GM21515 (cell line): Measurements from ENCODE around the gene PRKACG.
"Not testable (repeated sequence)": the region's sequence is repeated elsewhere in the genome, so short reads cannot be mapped to it uniquely, and the experiment has no call there.

ENCODE experiments used
- ATAC-seq: cut with Tn5 transposase; IDR thresholded peaks from one replicate; pipeline ENCODE4 v1.9.1; 2021; ENCODE audit not compliant: unreplicated experiment

The PRKACG gene

DNA sequence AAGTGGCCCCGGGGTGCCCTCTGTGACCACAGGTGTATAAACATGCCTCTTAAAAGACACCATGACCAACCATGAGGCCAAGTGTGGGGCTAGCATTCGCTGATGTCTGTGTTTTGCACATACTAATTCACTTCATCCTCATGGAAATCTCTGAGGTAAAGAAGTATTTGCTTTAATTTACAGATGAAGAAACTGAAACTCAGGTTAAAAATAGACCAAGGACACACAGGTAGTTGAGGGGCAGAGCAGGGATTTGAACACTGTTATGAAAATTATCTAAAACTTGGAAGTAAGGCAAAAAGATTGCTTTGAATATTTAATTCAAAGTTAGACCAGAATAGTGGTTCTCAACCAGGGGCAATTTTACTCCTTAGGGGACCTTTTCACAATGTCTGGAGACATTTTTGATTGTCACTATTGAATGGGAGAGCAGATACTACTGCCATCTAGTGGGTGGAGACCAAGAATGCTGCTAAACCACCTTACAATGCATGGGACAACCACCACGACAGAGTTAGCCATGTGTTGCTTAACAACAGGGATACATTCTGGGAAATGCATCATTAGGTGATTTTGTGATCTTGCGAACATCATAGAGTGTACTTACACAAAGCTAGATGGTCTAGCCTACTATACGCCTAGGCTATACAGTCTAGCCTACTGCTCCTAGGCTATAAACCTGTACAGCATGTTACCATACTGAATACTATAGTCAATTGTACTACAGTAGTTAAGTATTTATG is 13.6 kb upstream of the PRKACG start:
- ATAC-seq, result peak; percentile 75

DNA sequence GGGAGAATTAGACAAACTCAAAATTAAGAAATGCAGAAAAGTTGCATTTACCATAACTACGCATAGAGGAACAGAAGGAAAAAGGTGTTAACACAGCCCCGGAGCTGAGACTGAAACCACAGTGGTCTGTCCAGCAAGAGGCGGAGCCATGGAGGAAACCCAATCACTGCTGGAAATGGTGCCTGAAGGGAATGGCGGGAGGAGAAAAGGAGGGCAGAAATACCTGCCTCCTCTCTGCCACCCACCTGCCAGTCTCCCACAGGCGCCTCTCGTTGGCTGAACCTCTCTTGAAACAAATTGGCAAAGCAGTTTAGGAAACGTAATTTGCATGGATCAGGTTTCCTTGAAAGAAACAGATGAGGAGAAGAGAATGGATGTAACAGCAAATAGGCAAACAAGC is 9.7 kb upstream of the PRKACG start:
- no peak for ATAC-seq

DNA sequence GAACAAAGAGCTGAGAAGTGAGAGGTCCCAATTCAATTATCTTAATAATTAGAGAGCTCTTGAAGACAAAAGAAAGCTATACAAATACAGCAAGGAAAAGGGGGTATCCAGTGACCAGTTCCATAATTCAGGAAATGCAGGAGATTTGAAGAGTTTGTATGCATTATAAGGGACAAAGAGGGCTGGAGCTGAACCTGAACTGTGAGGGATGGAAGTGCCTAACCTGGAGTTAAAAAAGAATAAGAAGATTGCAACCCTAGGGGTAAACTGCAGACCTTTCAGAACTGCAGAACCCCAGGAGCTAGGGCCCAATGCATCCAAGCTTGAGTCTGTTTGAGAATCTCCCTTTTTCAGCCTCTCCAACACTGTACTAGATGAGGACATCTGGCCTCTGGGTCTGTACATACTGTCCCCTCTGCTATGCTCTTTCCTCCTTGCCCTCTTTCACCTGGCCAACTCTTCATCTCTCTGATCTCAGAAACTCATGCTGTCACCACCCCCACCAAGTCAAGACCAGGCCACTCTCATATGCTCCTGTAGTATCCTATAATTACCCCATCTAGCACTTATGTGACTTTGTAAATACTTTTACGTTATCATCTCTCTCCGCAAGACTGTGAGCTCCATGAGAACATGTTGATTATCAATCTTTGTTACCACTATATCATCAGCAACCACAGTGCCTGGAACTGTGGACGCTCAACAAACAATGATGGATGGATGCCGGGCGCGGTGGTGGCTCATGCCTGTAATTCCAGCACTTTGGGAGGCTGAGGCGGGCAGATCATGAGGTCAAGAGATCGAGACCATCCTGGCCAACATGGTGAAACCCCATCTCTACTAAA is 6.6 kb upstream of the PRKACG start:
- no peak for ATAC-seq

DNA sequence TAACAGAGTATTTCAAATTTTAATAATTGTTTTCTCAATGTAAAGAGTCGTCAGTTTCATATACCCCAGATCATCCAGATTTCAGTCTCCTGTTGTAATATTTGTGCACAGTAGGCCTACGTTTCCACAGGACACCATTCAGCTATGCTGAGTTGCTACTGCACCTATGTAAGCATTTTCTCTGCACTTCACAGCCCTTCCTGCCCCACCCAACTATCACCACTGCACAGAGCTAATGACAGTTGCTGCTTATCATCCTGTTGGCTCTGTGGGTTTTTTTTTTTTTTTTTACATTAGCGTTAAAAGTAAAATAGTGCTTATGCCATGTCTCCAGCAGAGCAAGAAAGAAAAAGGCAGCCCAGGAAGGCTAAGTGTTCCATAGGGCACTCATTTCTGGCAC is 5.9 kb upstream of the PRKACG start:
- ATAC-seq, result no peak

DNA sequence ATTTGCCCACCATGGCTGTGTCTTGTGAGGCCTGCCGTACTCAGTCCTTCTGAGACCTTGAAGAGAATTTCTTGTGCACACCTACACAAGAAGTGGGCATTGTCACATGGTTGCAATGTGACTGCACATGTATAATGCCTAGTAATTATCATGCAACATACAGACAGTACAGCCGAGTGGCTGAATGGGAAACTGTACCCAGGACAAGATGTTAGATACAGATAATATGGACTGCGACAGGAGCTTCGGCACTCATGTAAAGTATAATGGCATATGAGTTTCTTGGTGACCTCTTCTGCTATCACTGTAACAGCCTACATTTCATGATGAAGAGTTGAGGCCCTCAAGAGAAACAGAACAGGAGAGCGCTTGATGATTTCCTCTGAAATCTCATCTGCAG is 4.8 kb upstream of the PRKACG start:
- no peak for ATAC-seq

DNA sequence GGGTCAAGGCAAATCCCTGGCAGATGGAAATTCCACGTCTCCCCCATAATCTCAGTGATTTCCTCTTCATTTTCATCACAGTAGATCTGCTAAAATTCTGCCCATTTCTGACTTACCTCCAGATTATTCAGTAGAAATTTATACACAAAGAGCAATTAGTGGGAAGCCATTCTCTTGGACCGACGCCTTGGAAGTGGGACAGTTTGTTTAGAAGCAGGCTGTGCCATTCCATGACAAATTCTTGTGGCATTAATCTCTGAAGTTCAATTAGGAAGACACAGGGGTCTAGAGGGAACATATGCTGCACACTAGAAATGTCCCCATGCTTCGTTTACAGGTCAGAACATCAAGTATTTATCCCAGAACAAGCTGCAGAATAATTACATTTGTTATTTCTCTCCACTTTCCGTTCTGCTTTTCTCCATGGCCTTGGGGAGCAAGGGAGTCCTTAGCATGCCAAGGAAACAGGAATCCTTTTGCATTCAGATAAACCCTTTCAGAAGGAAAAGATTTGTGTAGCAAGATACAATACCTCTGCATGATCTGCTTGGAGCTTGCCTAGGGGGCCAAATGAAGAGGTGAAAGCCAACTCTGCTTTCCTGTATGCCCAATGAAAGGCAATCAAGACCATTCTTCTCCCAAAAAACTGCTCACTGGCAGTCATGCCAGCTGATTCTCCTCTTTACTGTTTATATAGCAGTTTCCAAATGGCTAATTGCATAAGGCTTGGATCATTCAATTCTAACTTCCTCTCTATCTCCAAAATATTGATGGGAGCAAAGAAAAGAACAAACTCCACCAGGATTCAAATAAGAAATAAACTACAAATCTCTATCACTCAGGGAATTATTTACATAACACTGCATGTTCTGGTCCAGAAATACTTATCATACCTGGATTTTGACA is 2.5 kb upstream of the PRKACG start:
- ATAC-seq, result no peak

DNA sequence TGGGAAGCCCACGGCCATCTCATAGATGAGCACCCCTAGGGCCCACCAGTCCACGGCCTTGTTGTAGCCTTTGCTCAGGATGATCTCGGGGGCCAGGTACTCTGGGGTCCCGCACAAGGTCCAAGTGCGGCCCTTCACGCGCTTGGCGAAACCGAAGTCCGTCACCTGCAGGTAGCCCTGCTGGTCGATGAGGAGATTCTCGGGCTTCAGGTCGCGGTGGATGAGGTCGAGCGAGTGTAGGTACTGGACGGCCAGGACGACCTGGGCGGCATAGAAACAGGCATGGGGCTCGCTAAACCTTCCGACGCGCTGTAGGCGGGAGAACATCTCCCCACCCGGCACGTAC is 558 bp downstream of the PRKACG start:
- ATAC-seq, result no peak

DNA sequence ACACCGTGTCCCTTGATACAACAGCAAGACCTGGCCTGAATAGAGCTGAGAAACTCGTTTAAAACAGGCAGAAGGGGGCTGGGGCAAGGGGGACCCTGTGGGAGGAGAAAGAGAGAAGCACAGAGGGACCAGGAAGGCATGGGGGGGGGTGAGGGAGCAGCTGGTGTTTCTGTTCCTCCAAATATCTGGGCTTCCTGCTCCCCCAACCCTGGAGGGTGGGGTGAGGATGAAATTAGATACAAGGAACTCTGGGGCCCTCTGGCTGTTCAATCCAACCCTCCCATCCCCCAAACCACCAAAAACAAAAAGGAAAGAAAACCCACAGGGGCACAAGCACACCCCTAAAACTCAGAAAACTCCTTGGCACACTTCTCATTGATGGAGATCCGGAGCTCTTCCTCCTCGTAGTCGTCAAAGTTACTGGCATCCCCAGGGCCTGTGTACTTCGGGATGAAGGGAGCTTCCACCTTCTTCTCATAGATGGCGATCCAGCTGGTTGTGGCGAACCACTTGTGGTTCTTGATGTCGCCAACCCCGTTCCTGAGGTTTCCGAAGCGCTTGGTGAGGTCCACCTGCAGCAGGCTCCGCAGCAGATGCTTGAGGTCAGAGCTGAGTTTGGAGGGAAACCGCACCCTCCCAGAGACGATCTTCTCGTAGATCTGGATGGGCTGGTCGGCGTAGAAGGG is 1.1 kb downstream of the PRKACG start:
- ATAC-seq, result no peak

DNA sequence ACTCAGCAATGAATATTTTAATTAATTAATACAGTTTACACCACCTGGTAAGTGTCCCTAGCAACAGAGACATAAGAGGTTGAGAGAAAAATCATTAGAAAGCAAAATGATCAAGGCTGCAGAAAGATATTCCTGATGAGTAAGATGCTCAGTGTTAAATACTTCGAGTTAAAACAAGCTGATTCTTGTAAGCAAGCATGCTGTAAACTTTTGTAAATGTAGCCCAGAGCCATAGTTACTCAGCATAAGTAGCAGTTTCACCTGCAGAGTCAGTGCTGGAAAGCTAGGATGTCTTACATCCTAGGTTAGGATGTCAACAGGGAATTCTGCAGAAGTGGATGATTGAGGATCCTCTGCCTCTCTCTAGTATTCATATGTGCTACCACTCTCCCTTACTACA is 4.2 kb downstream of the PRKACG start:
- no peak for ATAC-seq

- ATAC-seq, result no peak
Measured at GRCh38 chr9:69004836-69005235, 9.1 kb downstream of the PRKACG start.

DNA sequence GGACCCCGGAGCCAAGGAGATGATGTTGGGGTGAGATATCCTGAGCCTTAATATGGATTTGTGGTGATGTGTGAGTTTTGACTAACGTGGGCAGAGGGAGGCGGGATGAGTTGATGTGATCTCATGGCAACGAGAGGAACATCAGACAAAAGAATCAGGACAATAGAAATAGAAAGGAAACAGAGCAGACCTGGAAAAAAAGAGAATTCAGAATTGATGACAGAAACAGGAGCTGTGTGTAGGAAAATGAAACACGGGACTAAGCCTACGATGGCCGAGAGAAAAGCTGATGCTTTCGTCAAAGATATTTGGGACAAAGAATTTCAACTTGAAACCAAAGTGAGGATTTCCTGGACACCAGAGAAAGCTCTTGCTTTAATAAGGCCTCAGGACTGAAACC is 10.9 kb downstream of the PRKACG start:
- ATAC-seq, result no peak

DNA sequence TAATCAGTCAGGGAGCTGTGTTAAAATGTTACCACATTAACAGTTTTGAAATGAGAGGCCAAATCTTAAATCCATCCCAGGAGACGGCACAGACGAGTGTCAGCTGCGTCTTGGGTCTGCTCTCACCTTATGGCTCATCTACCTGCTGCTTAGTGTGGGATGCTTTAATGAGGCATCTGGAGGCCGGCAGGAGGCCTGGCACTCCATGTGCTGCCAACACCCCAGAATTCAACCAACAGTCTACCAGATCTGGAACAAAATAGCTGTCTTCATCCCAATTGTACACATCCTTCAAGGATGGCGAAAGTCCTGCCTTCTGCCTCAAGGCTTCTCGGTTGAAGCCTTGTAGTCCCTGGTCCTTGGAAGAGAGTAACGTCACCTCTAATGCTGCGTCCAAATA is 12.0 kb downstream of the PRKACG start:
- ATAC-seq, result no peak

- peak; percentile 86 for ATAC-seq
Measured at GRCh38 chr9:68999393-69000105, 14.4 kb downstream of the PRKACG start.

- ATAC-seq, result no peak
Measured at GRCh38 chr9:68998812-68999211, 15.1 kb downstream of the PRKACG start.

DNA sequence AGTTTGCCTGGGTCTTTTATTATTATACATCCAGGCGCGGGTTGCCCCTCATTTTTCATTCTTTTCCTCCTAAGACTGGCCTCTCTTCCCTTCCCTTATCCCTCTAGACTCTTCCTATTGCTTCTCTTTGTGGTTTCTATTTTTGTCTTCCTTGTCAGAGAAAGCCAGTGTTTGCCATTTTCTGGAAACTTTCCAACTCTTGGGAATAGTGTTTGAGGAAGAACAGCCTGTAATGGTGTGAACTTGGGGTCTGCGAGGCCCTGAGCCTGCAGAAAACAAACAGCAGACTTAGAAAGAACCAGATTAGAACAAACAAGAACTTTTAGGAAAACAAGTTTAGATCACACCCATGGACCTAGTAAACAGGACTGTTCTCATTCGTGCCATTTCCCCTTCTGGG is 15.5 kb downstream of the PRKACG start:
- no peak for ATAC-seq

GRCh38 chr9:68997666-68998065 is 16.2 kb downstream of the PRKACG start:
- ATAC-seq, result no peak

DNA sequence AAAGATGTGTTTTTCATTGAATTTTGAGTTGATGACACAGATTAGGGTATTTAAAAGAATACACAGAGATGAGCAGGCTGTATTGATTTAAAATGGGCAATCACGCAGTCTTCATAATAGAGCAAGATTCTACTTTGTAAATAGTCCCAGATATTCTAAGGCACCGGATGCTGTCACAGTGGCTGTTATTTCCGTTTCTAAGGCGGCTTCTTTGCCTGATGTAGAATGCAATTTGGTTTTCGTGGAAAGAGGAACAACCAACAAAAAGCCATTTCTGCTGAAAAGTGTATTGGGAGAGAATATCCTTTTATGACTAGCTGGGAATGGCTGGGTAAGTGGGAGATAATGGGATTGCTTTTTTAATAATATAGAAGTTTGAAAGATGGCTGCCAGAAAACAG is 17.5 kb downstream of the PRKACG start:
- no peak for ATAC-seq

GRCh38 chr9:68995776-68996175 is 18.1 kb downstream of the PRKACG start:
- no peak for ATAC-seq

DNA sequence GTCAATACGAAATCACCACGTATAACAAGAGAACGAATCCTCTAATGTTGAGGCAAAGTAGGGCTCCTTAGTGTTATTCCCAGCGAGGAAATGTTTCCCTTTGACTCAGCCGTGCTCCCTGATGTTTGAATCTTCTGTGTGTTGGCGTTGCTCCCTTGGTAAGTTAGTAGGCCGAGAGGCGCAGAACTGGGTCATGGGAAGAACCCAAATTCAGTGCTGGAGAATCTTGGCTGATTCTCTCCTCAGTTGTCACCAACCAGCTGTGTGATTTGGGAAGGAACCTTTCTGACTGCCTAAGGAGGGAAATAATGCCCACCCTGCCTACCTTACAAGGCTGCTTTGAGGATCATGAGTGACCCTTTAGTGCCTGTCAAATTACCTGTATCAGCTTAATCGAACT is 22.5 kb downstream of the PRKACG start:
- no peak for ATAC-seq

GRCh38 chr9:68986949-68987348 is 27.0 kb downstream of the PRKACG start:
- ATAC-seq, result not testable (repeated sequence)
